IPS-18c (cell line): ENCODE measurements around the gene GORASP1.

Experiments
- H3K4me3 ChIP-seq: 2 replicates; pipeline ENCODE4 v1.7.0; 2013; ENCODE audit warnings: low read depth, mild to moderate bottlenecking, low read length, moderate library complexity; ENCODE audit not compliant: insufficient read depth
- H3K9me3 ChIP-seq: one replicate; pipeline ENCODE4 v1.6.1; 2013; ENCODE audit warnings: mild to moderate bottlenecking, low read length, moderate library complexity; ENCODE audit not compliant: control insufficient read depth, insufficient read depth

Gene GORASP1

DNA sequence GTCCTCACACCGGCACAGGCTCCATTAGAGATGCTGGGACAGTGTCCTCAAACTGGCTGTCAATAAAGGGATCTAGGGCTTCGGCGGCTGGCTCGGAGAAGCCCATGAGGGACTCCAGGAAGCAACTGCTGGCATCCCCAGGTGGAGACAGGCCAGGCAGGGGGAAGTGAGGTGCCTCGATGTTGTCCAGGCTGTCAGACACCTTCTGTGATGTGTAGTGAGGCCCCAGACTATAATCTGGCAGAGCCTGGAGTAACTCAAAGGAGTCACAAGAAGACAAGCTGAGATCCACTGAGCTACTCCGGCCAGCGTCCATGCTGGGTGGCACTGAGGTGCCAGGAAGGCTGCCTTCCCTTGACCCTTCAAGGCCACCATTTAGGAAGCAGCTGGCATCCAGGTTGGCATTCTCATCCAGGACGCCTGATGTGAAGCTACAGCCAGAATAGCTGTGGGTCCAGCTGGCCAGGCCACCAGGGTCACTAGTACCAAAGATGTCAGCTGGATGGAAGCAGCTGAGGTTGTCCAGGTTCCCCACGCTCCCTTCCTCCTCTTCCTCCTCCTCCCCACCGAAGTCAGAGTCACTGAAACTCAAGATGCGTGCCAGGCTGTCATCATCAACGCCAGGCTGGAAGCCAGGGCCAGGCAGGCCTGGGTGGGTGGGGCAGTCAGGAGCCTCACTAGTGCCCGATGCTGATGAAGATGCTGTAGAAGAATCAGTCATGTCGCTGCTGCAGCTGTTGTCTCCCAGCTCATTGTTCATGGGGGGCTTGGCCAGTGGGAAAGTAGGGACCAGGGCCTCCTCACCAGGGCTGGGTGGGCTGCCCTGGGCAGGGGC, 35.8 kb upstream of the GORASP1 start:
- H3K9me3 ChIP-seq: no peaks in the 10 kb centered on the region

DNA sequence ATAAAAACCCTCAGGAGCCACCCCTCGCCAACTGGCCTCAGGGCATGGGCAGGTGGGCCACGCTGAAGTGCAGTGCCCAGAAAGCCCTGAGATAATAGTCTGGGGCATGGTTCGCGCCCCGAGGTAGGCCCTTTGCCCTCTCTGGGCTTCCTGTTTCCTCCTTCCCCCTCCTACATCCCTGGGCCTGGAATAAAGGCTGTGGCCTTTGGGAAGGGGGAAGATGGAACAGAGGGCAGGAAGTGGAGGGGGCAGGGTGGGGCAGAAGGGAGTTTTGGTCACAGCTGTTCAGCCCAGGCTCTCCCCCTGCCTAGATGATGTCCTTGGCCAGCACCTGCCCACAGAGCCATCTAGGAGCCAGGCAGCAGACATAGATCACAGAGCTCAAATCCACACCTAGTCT, 34.6 kb upstream of the GORASP1 start:
- H3K4me3 ChIP-seq: no peak overlapping the region
- no peaks in the 10 kb centered on the region for H3K9me3 ChIP-seq

More for the DNA sequence above, 35.8 kb upstream of the GORASP1 start:
- H3K4me3 ChIP-seq: no peak overlapping the region

DNA sequence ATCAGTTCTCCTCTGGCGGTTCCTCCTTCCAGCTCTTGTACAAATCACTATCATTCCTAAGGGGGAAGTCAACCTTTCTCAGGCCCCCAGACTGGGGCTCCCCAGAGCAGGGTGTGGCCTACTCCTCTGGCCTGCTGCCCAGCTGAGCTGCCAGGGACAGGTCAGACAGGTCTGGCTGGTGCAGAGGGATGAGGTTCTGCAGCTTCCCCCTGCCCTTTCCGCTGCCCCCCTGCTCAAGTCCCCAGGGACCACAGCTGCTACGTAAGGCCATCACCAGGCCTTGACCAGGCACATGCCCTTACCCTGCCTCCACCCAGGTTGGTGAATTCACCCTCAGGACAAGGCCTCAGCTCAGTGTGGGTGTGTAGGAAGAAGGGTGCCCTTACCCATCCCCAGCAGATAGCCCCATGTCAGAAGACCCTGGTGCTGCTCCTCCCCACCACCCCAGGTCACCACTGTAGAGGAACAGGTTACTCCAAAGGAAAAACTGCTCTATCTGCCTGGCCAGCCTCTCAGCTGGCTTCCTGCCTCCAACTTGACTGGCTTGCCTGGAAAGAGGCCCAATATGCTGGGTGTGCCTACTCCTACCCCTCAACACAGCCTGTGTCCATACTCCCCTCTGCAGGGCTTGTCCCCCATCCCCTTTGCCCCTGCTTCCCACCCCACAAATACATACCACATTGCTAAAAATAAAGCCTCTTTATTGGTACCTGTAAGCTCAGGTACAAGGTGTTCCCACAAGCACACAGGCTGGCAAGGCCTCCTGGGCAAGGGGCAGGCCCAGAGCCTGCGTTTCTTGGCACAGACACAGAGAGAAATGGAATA, 34.0 kb upstream of the GORASP1 start:
- Histone ChIP-seq H3K4me3 (no peak overlapping the region), H3K9me3 (no peaks in the 10 kb centered on the region)

DNA sequence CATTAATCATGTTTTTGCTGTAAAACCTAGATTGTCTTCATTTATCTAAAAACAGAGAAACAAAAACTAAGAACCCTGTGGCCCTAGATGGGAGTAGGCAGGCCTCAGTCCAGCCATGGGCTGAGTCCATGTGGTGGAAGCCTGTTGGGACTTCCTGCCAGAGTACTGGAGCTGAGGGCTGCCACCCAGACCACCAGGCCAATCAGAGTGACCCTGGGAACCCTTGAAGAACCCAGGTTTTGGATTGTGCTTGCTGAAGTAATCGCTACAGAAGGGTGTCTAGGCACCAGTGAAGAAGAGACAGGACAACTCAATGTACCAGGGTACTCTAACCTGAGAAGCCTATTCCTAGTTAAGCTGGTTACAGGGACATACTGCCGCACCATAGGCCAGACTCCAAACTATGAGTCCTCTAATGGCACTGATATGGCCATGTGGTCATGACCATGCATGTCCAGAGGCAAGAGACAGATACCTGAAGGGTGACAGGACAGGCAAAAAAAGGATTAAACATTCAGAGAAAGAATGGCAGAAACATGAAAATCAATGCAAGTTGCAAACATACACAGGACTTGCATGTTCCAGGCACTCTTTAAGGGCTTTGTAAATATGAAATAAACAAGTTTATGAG, 33.0 kb upstream of the GORASP1 start:
- no peak overlapping the region for H3K4me3 ChIP-seq

GRCh38 chr3:39139442-39139841, 32.0 kb upstream of the GORASP1 start:
- Histone ChIP-seq H3K9me3 (no peaks in the 10 kb centered on the region), H3K4me3 (no peak overlapping the region)

More for the DNA sequence above, 33.0 kb upstream of the GORASP1 start:
- H3K9me3 ChIP-seq: no peaks in the 10 kb centered on the region

- H3K4me3 ChIP-seq: no peak overlapping the region
- H3K9me3 ChIP-seq: no peaks in the 10 kb centered on the region
Observed at GRCh38 chr3:39138804-39139415, 31.5 kb upstream of the GORASP1 start.

- no peak overlapping the region for H3K4me3 ChIP-seq
- no peaks in the 10 kb centered on the region for H3K9me3 ChIP-seq
Observed at GRCh38 chr3:39137991-39138803, 30.8 kb upstream of the GORASP1 start.

GRCh38 chr3:39137435-39137936, 30.1 kb upstream of the GORASP1 start:
- Histone ChIP-seq H3K9me3 (no peaks in the 10 kb centered on the region), H3K4me3 (no peak overlapping the region)

DNA sequence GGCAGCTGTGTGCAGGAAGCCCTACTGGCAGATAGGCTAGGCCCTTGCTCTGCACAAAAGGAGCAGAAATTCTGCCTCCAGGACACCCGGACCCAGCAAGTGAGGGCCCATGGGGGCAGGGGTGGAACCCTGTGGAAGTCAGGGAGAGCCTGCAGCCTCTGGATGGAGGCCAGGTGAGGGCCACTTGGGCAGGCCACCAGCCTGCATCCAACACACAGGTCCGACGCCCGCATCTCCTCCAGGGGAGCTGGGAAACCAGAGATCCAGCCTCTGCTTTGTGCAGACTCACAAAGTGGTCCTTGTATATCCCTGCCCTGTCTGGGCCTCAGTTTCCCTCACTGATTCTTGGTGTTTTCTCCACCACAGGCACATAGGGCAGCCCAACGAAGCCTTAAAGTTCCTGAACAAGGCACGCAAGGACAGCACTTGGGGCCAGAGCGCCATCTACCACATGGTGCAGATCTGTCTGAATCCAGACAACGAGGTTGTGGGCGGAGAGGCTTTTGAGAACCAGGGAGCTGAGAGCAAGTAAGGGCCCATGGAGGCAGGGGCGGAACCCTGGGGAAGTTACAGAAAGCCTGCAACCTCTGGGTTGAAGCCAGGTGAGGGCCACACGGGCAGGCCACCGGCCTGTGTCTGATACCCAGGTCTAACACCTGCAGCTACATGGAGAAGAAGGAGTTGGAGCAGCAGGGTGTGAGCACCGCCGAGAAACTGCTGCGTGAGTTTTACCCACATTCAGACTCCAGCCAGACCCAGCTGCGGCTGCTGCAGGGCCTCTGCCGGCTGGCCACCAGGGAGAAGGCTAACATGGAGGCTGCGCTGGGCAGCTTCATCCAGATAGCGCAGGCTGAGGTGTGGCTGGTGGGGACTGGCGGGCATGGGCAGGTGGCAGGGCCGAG, 29.4 kb upstream of the GORASP1 start:
- Histone ChIP-seq H3K9me3 (no peaks in the 10 kb centered on the region), H3K4me3 (no peak overlapping the region)

DNA sequence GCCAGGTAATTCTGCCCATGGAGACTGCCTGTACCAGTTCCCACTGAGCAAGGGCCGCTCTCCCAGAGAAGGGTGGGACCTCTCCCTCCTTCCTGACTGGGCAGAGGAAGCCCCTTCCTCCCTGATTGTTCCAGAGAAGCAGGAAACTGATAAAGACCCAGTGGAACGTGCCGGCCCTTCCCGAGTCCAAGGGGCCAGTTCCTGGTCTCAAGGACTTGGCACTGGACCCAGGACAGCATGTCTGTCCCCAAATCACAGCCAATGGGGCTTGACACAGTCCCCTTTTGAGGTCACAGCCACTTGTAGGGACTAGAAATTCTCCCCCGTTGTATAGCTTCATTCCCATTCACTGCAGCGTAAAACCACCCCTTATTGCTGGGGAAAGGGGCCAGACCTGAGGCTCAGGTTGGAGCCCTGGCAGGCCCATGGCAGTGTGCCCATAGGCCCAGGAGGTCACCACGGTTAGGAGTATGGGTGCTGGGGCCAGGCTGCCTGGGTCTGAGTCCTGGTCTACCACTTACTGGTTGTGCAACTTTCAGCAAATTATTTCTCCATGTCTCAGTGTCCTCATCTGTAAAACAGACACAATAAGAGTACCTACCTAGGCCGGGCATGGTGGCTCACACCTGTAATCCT, 27.9 kb upstream of the GORASP1 start:
- Histone ChIP-seq H3K4me3 (no peak overlapping the region), H3K9me3 (no peaks in the 10 kb centered on the region)

- no peak overlapping the region for H3K4me3 ChIP-seq
- no peaks in the 10 kb centered on the region for H3K9me3 ChIP-seq
Observed at GRCh38 chr3:39134305-39134704, 26.9 kb upstream of the GORASP1 start.

GRCh38 chr3:39133822-39134221, 26.4 kb upstream of the GORASP1 start:
- H3K9me3 ChIP-seq: no peaks in the 10 kb centered on the region
- no peak overlapping the region for H3K4me3 ChIP-seq

DNA sequence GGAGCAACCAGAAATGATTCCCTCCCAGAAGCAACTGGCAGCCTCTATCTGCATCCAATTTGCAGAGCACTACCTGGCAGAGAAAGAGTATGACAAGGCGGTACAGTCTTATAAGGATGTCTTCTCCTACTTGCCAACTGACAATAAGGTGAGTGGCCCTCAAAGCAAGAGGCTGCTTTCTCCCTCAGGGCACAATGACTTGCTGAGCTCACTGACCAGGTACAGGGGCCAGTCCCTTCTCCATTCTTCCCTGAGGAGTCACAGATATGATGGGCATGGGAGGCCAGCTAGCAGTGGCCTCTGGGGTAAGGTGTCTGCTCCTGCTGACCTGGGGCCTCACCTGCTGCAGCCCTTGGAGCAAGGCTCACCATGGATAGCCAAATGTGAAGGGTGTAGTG, 25.7 kb upstream of the GORASP1 start:
- Histone ChIP-seq H3K9me3 (no peaks in the 10 kb centered on the region), H3K4me3 (no peak overlapping the region)

DNA sequence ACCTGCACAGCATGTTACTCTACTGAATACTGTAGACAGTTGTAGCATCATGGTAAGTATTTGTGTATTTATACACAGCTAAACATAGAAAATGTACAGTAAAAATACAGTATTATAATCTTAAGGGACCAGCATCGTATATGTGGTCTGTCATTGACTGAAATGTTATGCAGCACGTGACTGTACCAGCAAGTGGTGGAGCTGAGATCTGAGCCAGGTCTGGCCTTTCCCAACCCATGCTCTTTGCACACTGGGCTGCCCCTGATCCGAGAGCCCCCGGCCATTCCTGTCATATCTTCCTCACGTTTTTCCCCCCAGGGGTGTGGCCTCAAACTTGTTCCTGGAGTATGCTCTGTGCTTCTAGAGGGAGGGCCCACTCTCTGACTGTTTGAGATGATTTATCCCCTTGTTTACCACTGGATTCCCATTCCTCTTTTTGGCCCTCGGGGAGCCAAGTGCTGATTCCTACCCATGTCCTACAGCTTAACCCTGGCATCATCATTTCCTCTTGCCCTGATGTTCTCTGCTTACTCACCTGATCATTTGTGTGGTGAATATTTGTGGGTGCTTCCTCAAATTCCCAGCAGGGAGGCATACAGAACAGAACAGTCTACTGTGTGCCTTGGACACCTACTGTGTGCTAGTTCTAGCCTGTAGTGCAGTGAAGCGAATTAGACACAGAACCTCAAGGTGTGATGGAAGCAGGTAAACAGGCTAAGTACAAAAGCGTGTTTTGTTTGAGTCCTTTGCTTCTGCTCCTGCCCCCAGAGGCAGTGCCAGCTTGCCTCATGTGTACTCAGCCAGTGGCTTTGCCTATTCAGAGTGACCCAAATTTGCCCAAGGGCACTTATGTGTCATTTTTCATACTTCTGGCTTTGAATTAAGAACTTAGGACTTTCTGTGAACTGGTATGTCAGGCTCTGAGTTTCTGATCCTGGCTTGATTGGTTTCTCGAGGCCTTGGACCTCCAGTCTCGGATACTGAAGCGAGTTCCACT, 25.0 kb upstream of the GORASP1 start:
- H3K4me3 ChIP-seq: no peak overlapping the region
- H3K9me3 ChIP-seq: no peaks in the 10 kb centered on the region
